Measurements from ENCODE around the gene FTSJ3.
"Not testable (repeated sequence)": the region's sequence is repeated elsewhere in the genome, so short reads cannot be mapped to it uniquely, and the experiment has no call there.

DNA sequence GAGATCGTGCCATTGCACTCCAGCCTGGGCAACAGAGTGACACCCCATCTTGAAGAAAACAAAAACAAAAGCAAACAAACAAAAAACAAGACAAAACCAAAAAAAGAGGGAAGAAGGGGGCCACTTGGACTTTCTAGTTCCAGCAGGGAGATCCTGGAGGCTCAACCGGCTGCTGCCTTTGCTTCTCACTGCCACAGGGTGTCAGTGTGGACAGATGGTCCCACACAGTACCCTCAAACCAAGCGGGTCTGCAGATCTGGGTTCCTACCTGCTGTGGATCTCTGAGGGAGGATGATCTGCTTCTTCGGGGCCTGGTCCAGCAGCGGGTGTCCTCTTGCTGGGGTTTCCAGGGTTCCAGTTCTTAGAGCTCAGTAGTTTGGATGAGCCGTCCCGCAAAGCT, 39.2 kb upstream of the FTSJ3 start:
- TF ChIP-seq, protein P1, sequence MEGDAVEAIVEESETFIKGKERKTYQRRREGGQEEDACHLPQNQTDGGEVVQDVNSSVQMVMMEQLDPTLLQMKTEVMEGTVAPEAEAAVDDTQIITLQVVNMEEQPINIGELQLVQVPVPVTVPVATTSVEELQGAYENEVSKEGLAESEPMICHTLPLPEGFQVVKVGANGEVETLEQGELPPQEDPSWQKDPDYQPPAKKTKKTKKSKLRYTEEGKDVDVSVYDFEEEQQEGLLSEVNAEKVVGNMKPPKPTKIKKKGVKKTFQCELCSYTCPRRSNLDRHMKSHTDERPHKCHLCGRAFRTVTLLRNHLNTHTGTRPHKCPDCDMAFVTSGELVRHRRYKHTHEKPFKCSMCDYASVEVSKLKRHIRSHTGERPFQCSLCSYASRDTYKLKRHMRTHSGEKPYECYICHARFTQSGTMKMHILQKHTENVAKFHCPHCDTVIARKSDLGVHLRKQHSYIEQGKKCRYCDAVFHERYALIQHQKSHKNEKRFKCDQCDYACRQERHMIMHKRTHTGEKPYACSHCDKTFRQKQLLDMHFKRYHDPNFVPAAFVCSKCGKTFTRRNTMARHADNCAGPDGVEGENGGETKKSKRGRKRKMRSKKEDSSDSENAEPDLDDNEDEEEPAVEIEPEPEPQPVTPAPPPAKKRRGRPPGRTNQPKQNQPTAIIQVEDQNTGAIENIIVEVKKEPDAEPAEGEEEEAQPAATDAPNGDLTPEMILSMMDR (IDR thresholded peaks at IDR 0.05; ENCODE audit: insufficient read depth, low read length, poor library complexity, severe bottlenecking), result not testable (repeated sequence)
- TF ChIP-seq EZH2phosphoT487 (conservative IDR thresholded peaks at IDR 0.05; ENCODE audit: low read length), result not testable (repeated sequence)
